Activated CD4-positive, CD25-positive, alpha-beta regulatory T cell treated with anti-CD3 and anti-CD28 coated beads, Interleukin-2, amount 50 U/mL, for 72 hours (primary cell): ENCODE measurements around the gene TXLNA.
"Not testable (repeated sequence)": the region's sequence is repeated elsewhere in the genome, so short reads cannot be mapped to it uniquely, and the experiment has no call there.

Source experiments
- DNase-seq: peaks from one replicate; pipeline ENCODE4 v3.0.0; 2021

TXLNA gene

GRCh38 chr1:32179443-32180185 is at the start of gene TXLNA:
Gene TXLNA (plus strand): TSS chr1:32179675. CDS start chr1:32180346, 671 bp downstream.
- DNase-seq: peak; percentile 89

GRCh38 chr1:32133950-32134280 is 45.6 kb upstream of the TXLNA start:
- DNase-seq: not testable (repeated sequence)

DNA sequence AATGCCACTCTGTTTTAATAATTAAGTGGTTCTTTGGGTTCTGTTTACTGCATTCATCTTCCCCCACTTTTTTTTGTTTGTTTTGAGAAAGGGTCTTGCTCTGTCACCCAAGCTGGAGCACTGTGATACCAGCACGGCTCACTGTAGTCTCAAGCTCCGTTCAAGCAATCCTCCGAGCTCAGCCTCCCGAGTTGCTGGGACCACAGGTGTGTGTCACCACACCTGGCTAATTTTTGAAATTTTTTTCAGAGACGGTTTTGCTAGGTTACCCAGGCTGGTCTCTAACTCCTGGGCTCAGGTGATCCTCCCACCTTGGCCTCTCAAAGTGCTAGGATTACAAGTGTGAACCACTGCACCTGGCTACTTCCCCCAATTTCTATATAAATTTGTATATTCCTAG is 42.4 kb upstream of the TXLNA start:
- no peak for DNase-seq

DNA sequence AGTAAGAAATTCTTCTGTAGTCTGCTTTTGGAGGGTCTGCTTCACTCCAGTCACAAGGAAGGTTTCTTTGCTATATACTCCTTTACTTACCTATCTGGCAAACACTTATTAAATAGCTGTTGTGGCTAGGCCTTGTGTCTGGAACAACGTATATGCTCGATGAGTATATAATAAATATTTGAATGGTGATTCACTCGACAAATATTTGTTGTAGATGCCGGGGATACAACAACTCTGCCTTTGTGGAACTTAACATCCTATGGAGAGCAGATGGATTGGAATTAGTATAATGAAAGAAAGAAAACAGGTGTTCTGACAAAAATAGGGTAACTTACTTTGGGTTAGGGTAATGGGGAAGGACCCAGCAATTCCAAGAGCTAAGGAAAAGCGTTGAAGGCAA is 40.5 kb upstream of the TXLNA start:
- no peak for DNase-seq

DNA sequence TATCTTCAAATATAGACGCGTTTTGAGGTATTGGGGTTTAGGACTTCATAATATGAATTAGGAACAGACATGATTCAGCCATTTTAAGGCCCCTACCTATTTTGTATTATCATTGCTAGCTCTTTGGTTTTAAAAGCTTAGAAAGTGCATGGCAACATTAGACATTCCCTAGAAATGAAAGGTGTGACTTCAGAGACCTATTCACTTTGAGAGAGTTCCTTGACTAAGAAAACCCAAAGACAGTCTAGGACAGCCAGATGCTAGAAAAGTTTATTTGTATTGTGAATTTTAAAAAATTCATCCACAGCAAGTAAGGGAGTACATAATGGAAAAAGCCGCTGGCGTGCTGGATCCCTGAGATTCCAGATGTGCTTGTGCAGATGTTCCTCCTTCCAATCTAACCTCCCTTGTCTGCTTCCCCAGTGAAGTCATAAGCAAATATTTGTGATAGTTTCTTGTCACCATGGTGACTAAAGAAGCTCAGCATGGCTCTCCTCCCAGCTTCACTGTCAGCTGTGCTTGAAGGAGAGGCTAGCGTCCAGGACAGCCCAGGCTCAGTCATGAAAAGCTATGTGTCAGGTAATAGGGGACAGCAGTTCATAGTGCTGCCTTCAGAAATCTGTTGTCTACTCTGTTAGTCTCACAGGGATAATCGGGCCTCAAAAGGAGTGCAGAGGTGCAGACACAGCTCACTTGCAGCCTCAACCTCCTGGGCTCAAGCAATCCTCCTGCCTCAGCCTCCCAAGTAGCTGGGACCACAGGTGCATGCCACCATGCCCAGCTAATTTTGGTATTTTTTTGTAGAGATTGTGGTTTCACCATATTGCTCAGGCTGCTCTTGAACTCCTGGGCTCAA is 36.8 kb upstream of the TXLNA start:
- DNase-seq: no peak

- not testable (repeated sequence) for DNase-seq
These were observed 36.2 kb upstream of the TXLNA start for GRCh38 chr1:32143302-32143695.

DNA sequence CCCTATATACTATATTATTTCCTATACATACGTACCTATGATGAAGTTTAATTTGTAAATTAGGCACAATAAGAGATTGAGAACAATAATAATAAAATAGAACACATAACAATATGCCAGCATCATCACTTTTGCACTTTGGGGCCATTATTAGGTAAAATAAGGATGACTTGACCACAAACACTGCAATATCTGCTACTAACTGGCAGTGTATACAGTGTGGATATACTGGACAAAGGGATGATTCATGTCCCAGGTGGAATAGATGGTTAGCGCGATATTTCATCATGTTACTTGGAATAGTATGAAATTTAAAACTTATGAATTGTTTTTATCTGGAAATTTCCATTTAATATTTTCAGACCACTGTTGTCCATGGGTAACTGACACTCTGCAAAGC is 35.4 kb upstream of the TXLNA start:
- DNase-seq: no peak

DNA sequence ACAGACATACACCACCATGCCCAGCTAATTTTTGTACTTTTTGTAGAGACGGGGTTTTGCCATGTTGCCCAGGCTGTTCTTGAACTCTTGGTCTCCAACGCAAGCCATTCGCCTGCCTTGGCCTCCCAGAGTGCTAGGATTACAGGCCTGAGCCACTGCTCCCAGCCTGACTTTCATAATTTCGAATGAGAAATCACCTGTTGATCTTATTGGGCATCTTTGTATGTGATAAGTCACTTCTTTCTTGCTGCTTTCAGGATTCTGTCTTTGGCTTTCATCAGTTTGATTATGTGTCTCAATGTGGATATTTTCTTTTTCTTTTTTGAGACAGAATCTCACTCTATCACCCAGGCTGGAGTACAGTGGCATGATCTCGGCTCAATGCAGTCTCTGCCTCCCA is 31.7 kb upstream of the TXLNA start:
- not testable (repeated sequence) for DNase-seq

GRCh38 chr1:32150847-32151246 is 28.6 kb upstream of the TXLNA start:
- no peak for DNase-seq

DNA sequence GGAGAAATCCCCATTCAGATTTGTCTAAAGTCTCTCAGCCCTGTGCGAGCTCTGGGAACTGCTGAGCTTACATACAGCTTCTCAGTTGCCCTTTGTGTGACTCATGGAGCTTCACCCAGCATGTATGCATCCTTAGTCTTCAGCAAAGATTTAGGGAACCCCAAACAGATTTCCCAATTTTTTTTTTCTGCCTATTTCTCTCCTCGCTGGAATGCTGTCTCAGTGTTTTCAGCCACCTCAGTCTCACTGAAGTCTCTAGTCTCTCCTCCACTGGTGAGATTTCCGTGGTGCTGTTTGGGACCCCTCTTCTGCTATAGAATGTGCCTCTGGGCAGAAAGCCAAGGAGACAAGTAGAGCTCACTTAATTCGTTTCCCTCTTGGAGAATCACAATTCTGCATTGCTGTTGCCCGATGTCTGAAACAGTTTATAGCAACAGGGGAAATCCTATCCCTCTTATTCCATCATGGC is 28.1 kb upstream of the TXLNA start:
- DNase-seq: no peak

- no peak for DNase-seq
These were observed 20.3 kb upstream of the TXLNA start for GRCh38 chr1:32159189-32159588.

DNA sequence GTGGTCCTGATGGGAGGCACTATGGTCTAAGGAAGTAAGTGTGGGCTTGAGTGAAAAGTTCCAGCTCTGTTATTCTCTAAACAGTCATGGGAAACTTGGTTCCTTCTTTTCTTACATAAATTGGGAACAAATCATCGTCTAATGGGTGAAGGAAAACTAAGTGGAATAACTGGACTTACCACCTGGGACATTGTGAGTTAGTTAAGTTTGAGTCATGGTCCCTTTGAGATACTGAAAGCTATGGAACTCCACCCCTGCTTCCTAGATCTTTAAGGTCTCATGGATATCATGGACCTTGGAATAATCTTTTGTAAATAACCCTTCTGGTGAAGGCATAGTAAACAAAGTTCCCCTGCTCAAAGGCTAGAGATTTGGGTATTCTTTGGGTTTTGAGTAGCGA is 16.1 kb upstream of the TXLNA start:
- no peak for DNase-seq

- DNase-seq: not testable (repeated sequence)
These were observed 13.8 kb upstream of the TXLNA start for GRCh38 chr1:32165633-32166032.

GRCh38 chr1:32170991-32171390 is 8.5 kb upstream of the TXLNA start:
- no peak for DNase-seq

DNA sequence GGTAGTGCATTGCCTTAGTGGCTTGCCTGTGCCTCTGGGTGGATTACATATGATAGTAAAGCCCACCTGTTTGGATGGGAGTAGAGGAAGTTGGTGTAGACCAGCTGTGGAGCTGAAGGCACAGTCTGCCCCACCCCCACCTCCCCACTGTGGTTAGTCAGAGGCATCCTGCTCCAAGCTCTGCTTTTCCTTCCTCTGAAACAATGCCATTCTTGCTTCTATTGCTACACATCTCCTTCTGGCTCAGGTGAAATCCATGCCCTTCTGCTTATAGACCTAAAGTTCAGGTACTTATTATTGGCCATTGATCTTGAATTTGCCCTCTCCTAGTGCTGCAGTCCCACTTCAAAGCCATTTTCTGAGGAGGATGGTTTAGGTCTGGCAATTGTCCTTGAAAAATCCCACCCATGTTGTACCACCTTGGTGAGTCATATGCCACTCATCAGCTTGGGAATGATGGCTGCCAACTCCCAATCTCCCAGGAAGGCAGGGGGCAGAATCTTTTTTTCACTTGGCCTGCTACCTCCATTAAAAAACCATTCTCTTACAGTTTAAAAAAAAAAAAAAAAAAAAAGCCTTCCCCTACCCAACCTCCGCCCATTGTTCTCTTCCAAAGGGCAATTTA is 6.7 kb upstream of the TXLNA start:
- no peak for DNase-seq

DNA sequence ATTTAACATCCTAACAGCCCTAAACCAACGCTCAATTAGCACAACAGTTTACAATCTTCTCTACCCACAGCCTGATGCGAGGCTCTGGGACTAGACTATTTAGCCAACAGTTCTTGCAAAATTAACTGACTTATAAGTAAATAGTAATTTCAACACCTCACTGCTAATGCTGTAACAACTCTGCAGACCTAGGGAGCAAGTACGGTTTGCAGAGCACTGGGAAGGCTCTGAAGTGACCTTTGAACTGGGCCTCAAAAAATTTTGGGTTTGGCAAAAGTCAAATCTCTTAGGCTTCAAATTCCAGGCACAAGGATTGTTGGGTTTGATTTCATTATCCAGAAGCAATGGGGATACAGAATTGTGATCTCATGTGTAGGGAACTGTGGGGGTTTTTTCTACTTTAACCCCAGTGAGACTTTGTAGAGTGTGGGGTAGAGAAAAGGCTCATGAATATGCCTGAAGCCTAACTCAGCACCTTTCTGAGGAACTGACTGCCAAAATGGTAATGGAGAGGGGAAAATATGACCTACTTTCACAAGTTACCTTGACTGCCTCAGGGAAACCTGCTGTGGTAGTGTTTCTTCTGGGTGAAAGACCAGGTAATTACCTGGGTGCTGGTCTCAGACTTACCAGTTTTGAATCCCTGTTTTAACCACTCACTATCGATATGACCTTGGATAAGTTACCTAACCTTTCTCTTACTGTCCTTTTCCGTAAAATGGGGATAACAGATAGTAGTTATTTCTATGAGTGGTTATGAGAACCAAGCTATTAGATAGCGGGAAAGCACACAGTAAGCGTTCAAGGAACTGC is 889 bp upstream of the TXLNA start:
- no peak for DNase-seq

DNA sequence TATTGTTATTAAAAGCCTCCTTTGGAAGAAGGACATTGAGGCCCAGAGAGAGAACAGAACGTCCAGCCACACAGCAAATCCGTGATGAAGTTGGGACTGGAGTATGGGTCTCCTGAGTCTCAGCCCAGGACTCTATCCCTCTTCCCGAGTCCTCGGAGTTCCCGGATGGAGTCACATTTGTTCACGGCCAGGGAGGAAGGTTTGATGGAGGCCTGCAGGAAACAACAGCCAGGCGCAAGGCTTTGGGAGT is 357 bp upstream of the TXLNA start:
- no peak for DNase-seq

DNA sequence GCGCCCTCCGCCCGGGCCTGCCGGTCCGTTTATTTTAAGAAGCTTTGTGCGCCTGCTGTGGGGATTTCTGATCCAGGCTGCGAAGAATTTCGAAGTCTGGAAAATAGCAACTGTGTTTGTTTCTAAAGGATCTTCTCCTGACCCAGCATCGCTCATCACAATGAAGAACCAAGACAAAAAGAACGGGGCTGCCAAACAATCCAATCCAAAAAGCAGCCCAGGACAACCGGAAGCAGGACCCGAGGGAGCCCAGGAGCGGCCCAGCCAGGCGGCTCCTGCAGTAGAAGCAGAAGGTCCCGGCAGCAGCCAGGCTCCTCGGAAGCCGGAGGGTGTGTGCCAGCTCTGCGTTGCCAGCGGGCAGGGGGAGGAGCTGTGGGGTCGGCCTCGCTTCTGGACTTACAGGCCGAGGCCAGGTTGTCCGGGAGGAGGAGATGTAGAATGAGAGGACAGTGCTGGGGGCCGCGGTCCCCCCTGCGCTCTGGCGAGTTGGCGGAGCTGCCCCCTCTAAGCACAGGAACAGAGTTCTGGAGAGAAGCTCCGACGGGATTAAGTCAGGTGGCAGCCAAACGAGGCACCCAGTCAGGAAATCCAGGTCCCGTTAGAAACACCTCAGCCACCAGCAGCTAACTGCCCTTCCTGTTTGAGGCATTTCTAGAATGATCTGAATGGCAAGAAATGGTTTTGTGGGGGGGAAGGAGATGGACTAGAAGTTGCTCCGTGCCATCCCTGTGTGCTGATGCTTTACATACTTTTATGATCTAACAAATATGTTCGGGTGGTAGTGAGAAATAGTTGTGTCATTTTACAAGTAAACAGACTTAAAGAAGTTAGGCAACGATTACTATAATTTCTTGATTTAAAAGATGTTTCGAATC is 948 bp downstream of the TXLNA start:
- DNase-seq: peak; percentile 48

GRCh38 chr1:32181065-32181464 is 1.6 kb downstream of the TXLNA start:
- DNase-seq: no peak

GRCh38 chr1:32181563-32181962 is 2.1 kb downstream of the TXLNA start:
- DNase-seq: no peak

GRCh38 chr1:32182060-32182459 is 2.6 kb downstream of the TXLNA start:
- DNase-seq: no peak

DNA sequence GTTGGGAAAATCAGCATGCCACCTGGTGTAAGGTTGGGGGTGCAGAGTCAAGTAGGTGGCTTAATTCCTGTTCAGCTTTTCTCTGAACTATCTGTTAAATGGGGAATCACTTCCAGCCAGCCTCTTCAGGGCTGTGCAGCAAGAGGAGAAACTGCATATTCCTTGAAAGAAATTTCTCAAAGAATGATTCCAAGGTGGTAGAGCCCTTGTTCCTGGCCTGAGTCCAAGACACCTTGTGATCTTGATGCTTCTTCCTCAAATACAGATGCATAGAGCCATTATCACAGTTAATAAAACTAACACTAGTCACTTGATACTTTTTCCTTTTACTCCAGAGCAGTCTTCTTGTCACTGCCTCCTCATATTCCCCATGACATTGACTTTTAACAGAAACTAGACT is 5.2 kb downstream of the TXLNA start:
- no peak for DNase-seq
